OCI-LY1 (cell line): Measurements from ENCODE around the gene GPR155.
A peak's percentile ranks its signal among the peaks of the same experiment; 100 is the strongest.

Experiments used
- H2AFZ ChIP-seq: fragments of 200-600 bp; sonication (generic), shearing (Covaris generic); 2 replicates; pipeline ENCODE4 v1.6.0; 2014; ENCODE audit warnings: antibody characterized with exemption, mild to moderate bottlenecking, low read length
- H3F3A ChIP-seq: fragments of 200-600 bp; sonication (generic), shearing (Covaris generic); 2 replicates; pipeline ENCODE4 v1.6.0; 2014; ENCODE audit warnings: mild to moderate bottlenecking, antibody characterized with exemption, low read length, moderate library complexity; ENCODE audit not compliant: insufficient read depth
- H3K27ac ChIP-seq: fragments of 200-600 bp; sonication (generic); 2 replicates; pipeline ENCODE4 v1.5.1; 2014; ENCODE audit warnings: low read length, mixed run types, mild to moderate bottlenecking, low read depth; ENCODE audit not compliant: poor library complexity, severe bottlenecking
- H3K27me3 ChIP-seq: fragments of 200-600 bp; sonication (generic); 2 replicates; pipeline ENCODE4 v1.6.0; 2014; ENCODE audit warnings: antibody characterized with exemption, mild to moderate bottlenecking, low read length, moderate library complexity; ENCODE audit not compliant: insufficient read depth
- H3K36me3 ChIP-seq: fragments of 200-600 bp; sonication (generic); 2 replicates; pipeline ENCODE4 v1.6.1; 2014; ENCODE audit warnings: mild to moderate bottlenecking, antibody characterized with exemption, low read length, moderate library complexity, mixed read lengths; ENCODE audit not compliant: insufficient read depth
- H3K4me1 ChIP-seq: fragments of 200-600 bp; sonication (generic); 2 replicates; pipeline ENCODE4 v1.5.1; 2014; ENCODE audit warnings: mild to moderate bottlenecking, low read length, moderate library complexity; ENCODE audit not compliant: insufficient read depth, severe bottlenecking
- H3K4me2 ChIP-seq: fragments of 200-600 bp; sonication (generic), shearing (Covaris generic); 2 replicates; pipeline ENCODE4 v1.6.1; 2014; ENCODE audit warnings: low read length
- H3K4me3 ChIP-seq: fragments of 200-600 bp; sonication (generic); 2 replicates; pipeline ENCODE4 v1.5.1; 2014; ENCODE audit warnings: low read length, low read depth, mild to moderate bottlenecking, mixed read lengths; ENCODE audit not compliant: poor library complexity, severe bottlenecking
- H3K79me2 ChIP-seq: fragments of 200-600 bp; shearing (Covaris generic); 2 replicates; pipeline ENCODE4 v1.6.1; 2016; ENCODE audit warnings: mixed run types, low read length, mixed read lengths; ENCODE audit not compliant: insufficient read depth
- H3K9ac ChIP-seq: fragments of 200-600 bp; sonication (generic), shearing (Covaris generic); 2 replicates; pipeline ENCODE4 v1.6.1; 2014; ENCODE audit warnings: mild to moderate bottlenecking, low read length, mixed read lengths
- H3K9me2 ChIP-seq: fragments of 200-600 bp; sonication (generic), shearing (Covaris generic); 2 replicates; pipeline ENCODE4 v1.6.1; 2014; ENCODE audit warnings: low read depth, mild to moderate bottlenecking, low read length, mixed read lengths
- H3K9me3 ChIP-seq: fragments of 200-600 bp; shearing (Covaris generic); 2 replicates; pipeline ENCODE4 v1.6.1; 2014; ENCODE audit warnings: low read length, mixed read lengths
- H4K20me1 ChIP-seq: fragments of 200-600 bp; sonication (generic), shearing (Covaris generic); 2 replicates; pipeline ENCODE4 v1.6.0; 2016; ENCODE audit warnings: mild to moderate bottlenecking, low read length; ENCODE audit not compliant: insufficient read depth
- EZH2 ChIP-seq: fragments of 200-600 bp; sonication (generic), shearing (Covaris generic); IDR thresholded peaks from 2 replicates; pipeline ENCODE4 v1.8.0; 2017; ENCODE audit warnings: borderline replicate concordance, mixed run types, mild to moderate bottlenecking, antibody characterized with exemption, low read length, moderate library complexity, mixed read lengths
- TF ChIP-seq, protein P1 (sequence below): fragments of 200-600 bp; sonication (generic), shearing (Covaris generic); IDR thresholded peaks from 2 replicates; pipeline ENCODE4 v1.5.1; 2017; ENCODE audit warnings: mild to moderate bottlenecking, antibody characterized with exemption, low read length, moderate library complexity, mixed read lengths

The GPR155 gene

DNA sequence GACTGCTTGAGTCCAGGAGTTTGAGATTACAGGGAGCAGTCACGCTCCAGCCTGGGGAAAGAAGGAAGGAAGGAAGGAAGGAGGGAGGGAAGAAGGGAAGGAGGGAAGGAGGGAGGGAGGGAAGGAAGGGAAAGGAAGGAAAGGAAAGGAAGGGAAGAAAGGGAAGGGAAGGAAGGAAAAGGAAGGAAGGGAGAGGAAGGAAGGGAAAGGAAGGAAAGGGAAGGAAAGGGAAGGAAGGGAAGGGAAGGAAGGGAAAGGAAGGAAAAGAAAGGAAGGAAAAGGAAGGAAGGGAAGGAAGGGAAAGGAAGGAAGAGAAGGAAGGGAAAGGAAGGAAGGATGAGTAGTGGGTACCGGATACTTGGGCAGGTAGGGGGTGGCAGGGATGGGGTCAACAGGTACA lies 32.3 kb downstream of the GPR155 start:
- no peak for TF ChIP-seq EZH2
- TF ChIP-seq, protein P1, sequence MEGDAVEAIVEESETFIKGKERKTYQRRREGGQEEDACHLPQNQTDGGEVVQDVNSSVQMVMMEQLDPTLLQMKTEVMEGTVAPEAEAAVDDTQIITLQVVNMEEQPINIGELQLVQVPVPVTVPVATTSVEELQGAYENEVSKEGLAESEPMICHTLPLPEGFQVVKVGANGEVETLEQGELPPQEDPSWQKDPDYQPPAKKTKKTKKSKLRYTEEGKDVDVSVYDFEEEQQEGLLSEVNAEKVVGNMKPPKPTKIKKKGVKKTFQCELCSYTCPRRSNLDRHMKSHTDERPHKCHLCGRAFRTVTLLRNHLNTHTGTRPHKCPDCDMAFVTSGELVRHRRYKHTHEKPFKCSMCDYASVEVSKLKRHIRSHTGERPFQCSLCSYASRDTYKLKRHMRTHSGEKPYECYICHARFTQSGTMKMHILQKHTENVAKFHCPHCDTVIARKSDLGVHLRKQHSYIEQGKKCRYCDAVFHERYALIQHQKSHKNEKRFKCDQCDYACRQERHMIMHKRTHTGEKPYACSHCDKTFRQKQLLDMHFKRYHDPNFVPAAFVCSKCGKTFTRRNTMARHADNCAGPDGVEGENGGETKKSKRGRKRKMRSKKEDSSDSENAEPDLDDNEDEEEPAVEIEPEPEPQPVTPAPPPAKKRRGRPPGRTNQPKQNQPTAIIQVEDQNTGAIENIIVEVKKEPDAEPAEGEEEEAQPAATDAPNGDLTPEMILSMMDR, result no peak
- Histone ChIP-seq H2AFZ (no peak overlapping the region), H3K27ac (no peak overlapping the region), H3F3A (no peaks in the 10 kb centered on the region), H3K79me2 (no peaks in the 10 kb centered on the region), H3K9me2 (no peaks in the 10 kb centered on the region), H3K27me3 (no peaks in the 10 kb centered on the region), H3K4me2 (no peak overlapping the region), H3K4me1 (peaks cover 13% of the 10 kb centered on the region), H3K9ac (no peak overlapping the region), H3K36me3 (0 out of 2 replicates have a peak, but pooled peaks cover 5% of the 10 kb centered on the region), H3K4me3 (no peak overlapping the region), H4K20me1 (no peaks in the 10 kb centered on the region), H3K9me3 (no peaks in the 10 kb centered on the region)

DNA sequence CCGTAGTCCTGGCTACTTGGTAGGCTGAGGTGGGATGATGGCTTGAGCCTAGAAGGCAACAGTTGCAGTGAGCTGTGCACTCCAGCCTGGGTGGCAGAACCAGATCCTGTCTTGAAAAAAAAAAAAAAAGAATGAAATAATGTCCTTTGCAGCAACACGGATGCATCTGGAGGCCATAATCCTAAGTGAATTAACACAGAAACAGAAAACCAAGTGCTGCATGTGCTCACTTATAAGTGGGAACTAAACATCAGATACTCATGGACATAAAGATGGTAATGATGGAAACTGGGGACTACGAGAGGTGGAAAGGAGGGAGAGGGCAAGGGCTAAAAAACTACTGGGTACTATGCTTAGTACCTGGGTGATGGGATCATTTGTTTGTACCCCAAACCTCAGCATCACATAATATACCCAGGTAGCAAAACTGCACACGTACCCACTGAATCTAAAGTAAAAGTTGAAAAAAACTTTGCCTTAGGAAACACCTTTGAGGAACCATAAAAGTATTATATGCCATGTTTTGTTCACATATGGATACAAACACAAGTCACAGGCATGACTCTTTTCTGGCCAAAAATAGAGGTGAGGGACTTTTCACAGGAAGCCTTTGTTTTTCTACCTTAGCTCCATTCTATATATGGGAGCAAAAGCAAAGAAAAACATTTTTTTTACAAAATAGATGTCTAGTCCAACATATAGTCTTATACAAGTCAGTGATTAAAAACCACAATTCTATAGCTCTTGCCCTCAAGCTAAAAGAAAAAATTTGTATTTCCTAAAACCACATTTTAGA lies 36.6 kb downstream of the GPR155 start:
- no peaks in the 10 kb centered on the region for H3K9me2 ChIP-seq
- H3K4me1 ChIP-seq, result peaks cover 13% of the 10 kb centered on the region
- no peak overlapping the region for H3K9ac ChIP-seq
- no peaks in the 10 kb centered on the region for H3K9me3 ChIP-seq
- no peaks in the 10 kb centered on the region for H3K27me3 ChIP-seq
- H3F3A ChIP-seq, result no peaks in the 10 kb centered on the region
- H3K4me3 ChIP-seq, result no peak overlapping the region
- H3K27ac ChIP-seq, result peak overlapping the region; percentile 23
- no peaks in the 10 kb centered on the region for H3K79me2 ChIP-seq
- peak overlapping the region; percentile 10; the same call in 1 of the 2 replicates for H3K4me2 ChIP-seq
- peaks cover 5% of the 10 kb centered on the region; the same call in 1 of the 2 replicates for H3K36me3 ChIP-seq
- no peak overlapping the region for H2AFZ ChIP-seq
- H4K20me1 ChIP-seq, result no peaks in the 10 kb centered on the region
- TF ChIP-seq, protein P1, result no peak
- no peak for TF ChIP-seq EZH2

DNA sequence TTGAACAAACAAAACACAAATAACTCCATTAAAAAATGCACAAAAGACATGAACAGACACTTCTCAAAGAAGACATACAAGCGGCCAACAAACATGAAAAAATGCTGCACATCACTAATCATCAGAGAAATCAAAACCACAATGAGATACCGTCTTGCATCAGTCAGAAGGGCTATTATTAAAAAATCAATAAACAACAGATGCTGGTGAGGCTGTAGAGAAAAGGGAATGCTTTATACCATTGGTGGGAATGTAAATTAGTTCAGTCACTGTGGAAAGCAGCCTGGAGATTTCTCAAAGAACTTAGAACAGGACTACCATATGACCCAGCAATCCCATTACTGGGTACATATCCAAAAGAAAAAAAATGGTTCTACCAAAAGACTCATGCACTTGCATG lies 37.8 kb downstream of the GPR155 start:
- H3K27me3 ChIP-seq, result no peaks in the 10 kb centered on the region
- no peak overlapping the region for H3K27ac ChIP-seq
- no peaks in the 10 kb centered on the region for H3F3A ChIP-seq
- H4K20me1 ChIP-seq, result no peaks in the 10 kb centered on the region
- no peaks in the 10 kb centered on the region for H3K79me2 ChIP-seq
- TF ChIP-seq, protein P1, result no peak
- no peak for TF ChIP-seq EZH2
- peaks cover 5% of the 10 kb centered on the region; the same call in 1 of the 2 replicates for H3K36me3 ChIP-seq
- no peaks in the 10 kb centered on the region for H3K9me3 ChIP-seq
- H3K4me2 ChIP-seq, result no peak overlapping the region
- no peak overlapping the region for H3K9ac ChIP-seq
- H3K9me2 ChIP-seq, result no peaks in the 10 kb centered on the region
- no peak overlapping the region for H2AFZ ChIP-seq
- H3K4me3 ChIP-seq, result no peak overlapping the region
- H3K4me1 ChIP-seq, result peaks cover 13% of the 10 kb centered on the region
